ENCODE measurements around the gene UNC5B.

Gene UNC5B

DNA sequence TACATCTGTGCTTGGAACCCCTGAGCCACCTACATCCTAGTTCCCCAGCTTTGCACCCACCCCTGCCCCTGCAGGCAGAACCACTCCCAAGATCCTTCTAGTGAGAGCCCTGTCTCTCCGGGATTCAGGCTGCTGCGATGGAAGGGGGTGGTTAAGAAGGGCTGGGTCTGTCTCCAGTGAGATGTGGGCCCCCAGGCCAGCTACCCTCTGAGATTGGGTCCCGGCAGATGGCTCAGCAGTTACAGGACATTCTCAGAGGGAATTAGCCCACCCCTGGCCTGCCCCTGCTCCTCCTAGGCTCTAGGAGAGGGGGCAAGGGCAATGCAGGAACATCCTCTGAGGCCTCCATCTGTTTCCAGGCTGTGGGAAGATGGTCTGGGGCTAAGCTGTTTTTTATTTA, 134.4 kb downstream of the UNC5B start:
- FAIRE-seq (no peak), DNase-seq (ENCODE audit: insufficient read length, low spot score) (no peak)
- TF ChIP-seq PAX5 (IDR thresholded peaks at IDR 0.05; ENCODE audit: insufficient read depth, low read length, severe bottlenecking), result no peak
- TF ChIP-seq POU2F2 (IDR thresholded peaks at IDR 0.05; ENCODE audit: low read depth, low read length), result no peak
- TF ChIP-seq TAF1 (IDR thresholded peaks at IDR 0.05; ENCODE audit: low read depth, low read length), result no peak
- no peak for TF ChIP-seq POLR2AphosphoS5 (IDR thresholded peaks at IDR 0.05; ENCODE audit: low read depth, low read length)
- no peak for TF ChIP-seq POLR2A (IDR thresholded peaks at IDR 0.05; ENCODE audit: low read depth, low read length)
- TF ChIP-seq SPI1 (IDR thresholded peaks at IDR 0.05; ENCODE audit: low read depth, low read length), result no peak

DNA sequence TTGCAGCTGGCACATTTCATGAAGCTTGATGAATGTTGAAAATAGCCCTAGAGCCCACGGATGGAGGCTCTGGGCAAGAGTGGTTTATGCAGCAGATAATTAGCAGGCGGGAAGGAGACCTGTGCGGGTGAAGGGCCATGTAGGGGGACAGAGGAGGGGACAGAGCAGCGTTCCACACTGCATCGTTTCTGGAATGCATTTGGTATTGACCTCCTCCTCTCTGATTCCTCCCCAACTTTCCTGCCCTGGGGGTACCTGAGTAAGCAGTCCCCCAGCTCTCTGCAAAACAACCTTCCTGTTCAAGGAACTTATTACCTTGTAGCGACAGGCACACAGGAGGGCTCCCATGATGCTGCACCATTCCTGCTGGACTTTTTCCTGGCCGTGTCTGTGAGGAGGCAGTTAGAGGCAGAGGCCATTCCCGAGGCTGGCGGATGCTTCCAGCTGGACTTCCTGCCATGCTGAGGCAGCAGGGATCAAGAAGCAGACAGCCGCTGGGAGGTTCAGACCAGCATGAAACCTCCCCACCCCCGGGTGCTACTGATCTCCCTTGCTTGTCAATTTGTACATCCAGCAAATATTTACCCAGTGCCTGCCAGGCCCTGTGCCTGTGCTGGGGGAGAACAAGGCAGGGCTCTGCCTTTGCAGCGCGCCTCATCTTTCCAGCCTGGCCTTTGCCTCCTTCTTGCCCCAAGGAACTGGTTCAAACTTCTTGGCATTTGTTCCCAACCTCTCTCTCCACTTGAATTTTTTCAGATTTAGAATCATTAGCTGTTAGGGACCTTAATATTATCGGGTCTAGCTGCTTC, 135.4 kb downstream of the UNC5B start:
- FAIRE-seq (no peak), DNase-seq (ENCODE audit: insufficient read length, low spot score) (no peak)
- TF ChIP-seq POLR2A (IDR thresholded peaks at IDR 0.05; ENCODE audit: low read depth, low read length) (no peak), POU2F2 (IDR thresholded peaks at IDR 0.05; ENCODE audit: low read depth, low read length) (no peak), POLR2AphosphoS5 (IDR thresholded peaks at IDR 0.05; ENCODE audit: low read depth, low read length) (no peak), SPI1 (IDR thresholded peaks at IDR 0.05; ENCODE audit: low read depth, low read length) (no peak), PAX5 (IDR thresholded peaks at IDR 0.05; ENCODE audit: insufficient read depth, low read length, severe bottlenecking) (no peak), TAF1 (IDR thresholded peaks at IDR 0.05; ENCODE audit: low read depth, low read length) (no peak)

DNA sequence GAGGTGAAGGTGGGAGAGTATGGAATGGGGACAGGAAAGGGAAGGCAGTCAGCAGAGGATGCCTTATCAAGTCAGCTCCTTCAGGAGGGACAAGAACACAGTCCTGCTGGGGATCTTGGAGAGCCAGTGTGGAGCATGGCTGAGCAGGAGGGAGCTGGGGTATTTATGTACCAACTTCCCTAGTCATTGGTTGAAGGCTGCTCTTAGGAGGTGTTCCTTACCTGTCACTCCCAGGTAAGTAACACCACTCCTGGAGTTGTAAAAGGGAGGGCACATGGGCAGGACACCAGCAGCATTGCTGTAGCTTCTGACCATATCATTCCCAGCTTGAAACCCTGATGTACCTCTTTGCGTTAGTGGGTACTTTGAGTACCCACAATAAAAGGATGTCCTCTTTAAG, 136.5 kb downstream of the UNC5B start:
- no peak for FAIRE-seq
- no peak for TF ChIP-seq SPI1 (IDR thresholded peaks at IDR 0.05; ENCODE audit: low read depth, low read length)
- TF ChIP-seq TAF1 (IDR thresholded peaks at IDR 0.05; ENCODE audit: low read depth, low read length), result no peak
- TF ChIP-seq PAX5 (IDR thresholded peaks at IDR 0.05; ENCODE audit: insufficient read depth, low read length, severe bottlenecking), result no peak
- TF ChIP-seq POU2F2 (IDR thresholded peaks at IDR 0.05; ENCODE audit: low read depth, low read length), result no peak
- no peak for TF ChIP-seq POLR2AphosphoS5 (IDR thresholded peaks at IDR 0.05; ENCODE audit: low read depth, low read length)
- TF ChIP-seq POLR2A (IDR thresholded peaks at IDR 0.05; ENCODE audit: low read depth, low read length), result no peak
- no peak for DNase-seq (ENCODE audit: insufficient read length, low spot score)

DNA sequence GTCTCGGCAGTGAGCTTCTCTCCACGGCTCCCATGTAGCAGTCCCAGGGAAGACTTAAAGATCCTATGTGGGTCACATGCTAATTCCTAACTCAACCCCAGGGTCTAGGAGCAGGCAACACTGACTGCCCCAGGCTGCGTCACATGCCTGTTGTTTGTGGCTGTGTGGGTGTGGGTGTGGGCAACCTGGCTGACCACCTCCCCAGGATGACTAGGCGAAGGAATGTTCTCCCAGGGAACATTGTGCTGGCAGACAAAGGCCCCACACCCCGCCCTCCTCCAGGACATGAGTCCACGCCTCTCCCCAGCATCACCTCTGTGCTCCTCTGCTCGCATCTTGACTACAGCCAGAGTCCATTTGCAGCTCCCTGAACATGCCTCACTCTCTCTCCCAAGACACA, 137.0 kb downstream of the UNC5B start:
- no peak for TF ChIP-seq TAF1 (IDR thresholded peaks at IDR 0.05; ENCODE audit: low read depth, low read length)
- no peak for TF ChIP-seq PAX5 (IDR thresholded peaks at IDR 0.05; ENCODE audit: insufficient read depth, low read length, severe bottlenecking)
- no peak for TF ChIP-seq SPI1 (IDR thresholded peaks at IDR 0.05; ENCODE audit: low read depth, low read length)
- TF ChIP-seq POLR2A (IDR thresholded peaks at IDR 0.05; ENCODE audit: low read depth, low read length), result no peak
- no peak for TF ChIP-seq POU2F2 (IDR thresholded peaks at IDR 0.05; ENCODE audit: low read depth, low read length)
- TF ChIP-seq POLR2AphosphoS5 (IDR thresholded peaks at IDR 0.05; ENCODE audit: low read depth, low read length), result no peak
- FAIRE-seq, result no peak
- no peak for DNase-seq (ENCODE audit: insufficient read length, low spot score)

DNA sequence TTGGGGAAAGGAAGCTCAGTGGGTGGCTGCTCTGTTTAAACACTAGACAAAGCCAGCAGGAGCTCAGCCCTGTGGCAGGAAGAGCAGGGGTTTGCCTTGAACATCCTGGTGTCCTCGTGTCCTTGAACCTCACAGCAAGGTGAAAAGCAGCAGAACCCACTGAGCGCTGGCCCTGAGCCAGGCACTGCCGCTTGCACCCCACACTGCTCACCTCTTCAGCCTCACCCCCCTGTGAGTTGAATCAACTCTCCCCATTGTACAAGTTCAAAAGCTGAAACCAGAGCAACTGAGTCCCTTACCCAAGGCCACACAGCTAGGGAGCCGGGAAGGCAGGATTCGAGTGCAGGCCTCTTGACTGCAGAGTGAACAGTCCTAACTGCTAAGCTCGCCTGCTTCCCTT, 138.7 kb downstream of the UNC5B start:
- DNase-seq (ENCODE audit: insufficient read length, low spot score) (no peak), FAIRE-seq (no peak)
- TF ChIP-seq POU2F2 (IDR thresholded peaks at IDR 0.05; ENCODE audit: low read depth, low read length) (no peak), PAX5 (IDR thresholded peaks at IDR 0.05; ENCODE audit: insufficient read depth, low read length, severe bottlenecking) (no peak), SPI1 (IDR thresholded peaks at IDR 0.05; ENCODE audit: low read depth, low read length) (no peak), POLR2A (IDR thresholded peaks at IDR 0.05; ENCODE audit: low read depth, low read length) (no peak), TAF1 (IDR thresholded peaks at IDR 0.05; ENCODE audit: low read depth, low read length) (no peak), POLR2AphosphoS5 (IDR thresholded peaks at IDR 0.05; ENCODE audit: low read depth, low read length) (no peak)

DNA sequence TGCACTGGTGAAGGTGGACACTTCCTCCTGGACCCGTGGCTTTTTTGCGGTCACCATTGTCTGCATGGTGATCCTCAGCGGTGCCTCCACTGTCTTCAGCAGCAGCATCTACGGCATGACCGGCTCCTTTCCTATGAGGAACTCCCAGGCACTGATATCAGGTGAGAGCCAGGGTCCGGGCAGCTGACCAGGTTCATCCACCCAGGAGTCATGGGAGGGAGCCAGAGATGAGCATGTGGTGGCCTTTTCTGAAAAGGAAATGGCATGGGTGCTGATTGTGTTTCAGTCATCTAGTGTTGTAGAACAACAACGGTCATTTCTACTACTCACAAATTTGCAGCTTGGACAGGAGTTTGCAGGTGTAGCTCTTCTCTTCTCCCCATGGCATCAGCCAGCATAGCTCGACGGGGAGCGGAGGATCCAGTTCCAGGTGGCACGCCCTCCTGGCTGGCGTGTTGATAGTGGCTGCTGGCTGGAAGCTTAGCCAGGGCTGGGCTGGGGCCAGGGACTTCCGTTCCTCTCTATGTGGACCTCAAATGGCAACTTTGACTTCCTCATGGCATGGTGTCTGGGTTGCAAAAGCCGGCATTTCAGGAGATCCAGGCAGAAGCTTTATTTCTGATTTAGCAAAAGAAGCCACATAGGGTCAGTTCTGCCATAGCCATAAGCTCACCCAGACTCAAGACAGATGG, 139.4 kb downstream of the UNC5B start:
- TF ChIP-seq POU2F2 (IDR thresholded peaks at IDR 0.05; ENCODE audit: low read depth, low read length) (no peak), PAX5 (IDR thresholded peaks at IDR 0.05; ENCODE audit: insufficient read depth, low read length, severe bottlenecking) (no peak), TAF1 (IDR thresholded peaks at IDR 0.05; ENCODE audit: low read depth, low read length) (no peak)
- FAIRE-seq, result no peak
- DNase-seq (ENCODE audit: insufficient read length, low spot score), result no peak
